Endothelial cell of umbilical vein (primary cell): ENCODE measurements around the gene ZER1. TPM values are rescaled to one million over a fixed set of nuclear protein-coding genes. Genes with fewer than 3 reads are reported as not detected.

Source experiments
- BruUV-seq: library from RNA; stranded (reverse); fragments of 400-500 nt; replicated peaks from 2 replicates; lab custom pipeline; 2021; lab: Mats Ljungman, UMichigan
- CTCF ChIA-PET: fragments of 300-600, 350-600 bp; sonication (Branson Sonifier 250); formaldehyde crosslinking; loops from one replicate; lab custom pipeline; 2021; ENCODE audit warnings: antibody characterized with exemption, inconsistent platforms; lab: Charles Lee
- POLR2A ChIA-PET: fragments of 300-600, 350-600 bp; sonication (Branson Sonifier 250); formaldehyde crosslinking; loops from one replicate; lab custom pipeline; 2021; ENCODE audit warnings: antibody characterized with exemption, inconsistent platforms; lab: Charles Lee
- DNase-seq: peaks from one replicate; pipeline ENCODE4 v3.0.0-alpha.2; 2011; ENCODE audit warnings: low read depth, low spot score
- FAIRE-seq: peaks from 2 replicates; lab custom pipeline; 2011; peaks lifted over from hg19 to GRCh38; lab: Jason Lieb, UNC
- H2AFZ ChIP-seq: 2 replicates; pipeline ENCODE4 v1.6.0; 2012; ENCODE audit warnings: low read depth, low read length, control low read depth, inconsistent platforms
- H3K27ac ChIP-seq: 2 replicates; pipeline ENCODE4 v1.5.1; 2011; ENCODE audit warnings: low read depth, mild to moderate bottlenecking, control low read depth, low read length, moderate library complexity; ENCODE audit not compliant: insufficient read depth
- H3K27me3 ChIP-seq, 2 experiments: 2 replicates each; pipeline versions ENCODE4 v1.6.0 to v1.6.1; 2011; ENCODE audit warnings: low read length in 2 of 2, mixed read lengths in 1 of 2; ENCODE audit not compliant: control insufficient read depth in 2 of 2, insufficient read depth in 2 of 2
- H3K36me3 ChIP-seq, 2 experiments: 2 replicates in 1 of 2; 3 replicates in 1 of 2; pipeline ENCODE4 v1.5.1; 2011; ENCODE audit warnings: low read length in 2 of 2, mild to moderate bottlenecking in 1 of 2, moderate library complexity in 1 of 2; ENCODE audit not compliant: control insufficient read depth in 2 of 2, insufficient read depth in 2 of 2; ENCODE audit errors: extremely low read depth in 1 of 2
- H3K4me1 ChIP-seq: 3 replicates; pipeline ENCODE4 v1.5.1; 2011; ENCODE audit warnings: mild to moderate bottlenecking, low read length; ENCODE audit not compliant: control insufficient read depth, insufficient read depth; ENCODE audit errors: extremely low read depth
- H3K4me2 ChIP-seq: 2 replicates; pipeline ENCODE4 v1.6.1; 2011; ENCODE audit warnings: low read length, control low read depth, mixed read lengths; ENCODE audit not compliant: insufficient read depth
- H3K4me3 ChIP-seq, 3 experiments: fragments of 200-600 bp in 1 of 3; sonication (generic), shearing (Covaris generic) in 1 of 3; replicated peaks in 1 of 3; 2 replicates each; pipeline ENCODE4 v1.5.1; 2011 to 2016; ENCODE audit warnings: control low read depth in 3 of 3, low read length in 3 of 3, mild to moderate bottlenecking in 2 of 3, inconsistent platforms in 1 of 3, low read depth in 1 of 3, moderate library complexity in 1 of 3; ENCODE audit not compliant: insufficient read depth in 1 of 3
- H3K79me2 ChIP-seq: 2 replicates; pipeline ENCODE4 v1.6.0; 2012; ENCODE audit warnings: low read length, inconsistent platforms; ENCODE audit not compliant: control insufficient read depth, insufficient read depth
- H3K9ac ChIP-seq: replicated peaks from 2 replicates; pipeline ENCODE3; 2011; ENCODE audit warnings: low read length, control low read depth; ENCODE audit not compliant: insufficient read depth; ENCODE audit errors: extremely low read depth
- H3K9me1 ChIP-seq: replicated peaks from 3 replicates; pipeline ENCODE4 v1.6.0; 2011; ENCODE audit warnings: mild to moderate bottlenecking, low read length; ENCODE audit not compliant: control insufficient read depth, insufficient read depth; ENCODE audit errors: extremely low read depth
- H3K9me3 ChIP-seq: replicated peaks from 2 replicates; pipeline ENCODE4 v1.5.1; 2012; ENCODE audit warnings: low read length, inconsistent platforms; ENCODE audit not compliant: control insufficient read depth, insufficient read depth
- H4K20me1 ChIP-seq: replicated peaks from 2 replicates; pipeline ENCODE3; 2011; ENCODE audit warnings: mild to moderate bottlenecking, low read length; ENCODE audit not compliant: control insufficient read depth, insufficient read depth; ENCODE audit errors: extremely low read depth
- EZH2 ChIP-seq: IDR thresholded peaks from 2 replicates; pipeline ENCODE4 v1.6.1; 2012; ENCODE audit warnings: borderline replicate concordance, low read depth, mild to moderate bottlenecking, moderate library complexity, low read length, inconsistent platforms; ENCODE audit not compliant: severe bottlenecking
- FOS ChIP-seq: IDR thresholded peaks from 2 replicates; pipeline ENCODE4 v1.6.1; 2011; ENCODE audit warnings: mild to moderate bottlenecking, low read length, moderate library complexity, borderline replicate concordance; ENCODE audit not compliant: insufficient read depth
- GATA2 ChIP-seq: IDR thresholded peaks from 2 replicates; pipeline ENCODE4 v1.7.0; 2011; ENCODE audit warnings: low read depth, mild to moderate bottlenecking, moderate library complexity, mixed read lengths, low read length; ENCODE audit not compliant: insufficient read length, insufficient read depth
- JUN ChIP-seq: IDR thresholded peaks from 2 replicates; pipeline ENCODE4 v1.6.1; 2011; ENCODE audit warnings: borderline replicate concordance, low read depth; ENCODE audit not compliant: insufficient read length, insufficient read depth
- MYC ChIP-seq: IDR thresholded peaks from one replicate; pipeline ENCODE4 v1.6.1; 2011; ENCODE audit warnings: mild to moderate bottlenecking, low read depth, low read length
- POLR2A ChIP-seq: IDR thresholded peaks from 2 replicates; pipeline ENCODE4 v1.6.1; 2012; ENCODE audit warnings: low read depth, mild to moderate bottlenecking, control low read depth, low read length
- POLR2AphosphoS5 ChIP-seq: IDR thresholded peaks from 2 replicates; pipeline ENCODE4 v1.6.1; 2012; ENCODE audit warnings: low read depth, mild to moderate bottlenecking, control low read depth, low read length, moderate library complexity; ENCODE audit not compliant: insufficient read depth
- dilution Hi-C: fragments of 300-500 bp; cut with MboI; formaldehyde crosslinking; loops from one replicate; pipeline ENCODE4 v1.15.0; 2019; ENCODE audit warnings: low sequenced_read_pairs; ENCODE audit not compliant: extremely low pct_ligation_motif_present
- intact Hi-C: fragments of 100-400 bp; cut with micrococcal nuclease; formaldehyde crosslinking; loops from one replicate; pipeline ENCODE4 v1.10.0; 2022
- polyA plus RNA-seq, 4 experiments: library from polyadenylated mRNA; depleted of rRNA in 3 of 4; stranded (reverse) in 3 of 4; unstranded in 1 of 4; fragments of >200 nt; gene quantifications; 2 replicates each; pipeline versions ENCODE4 v1.2.1 to v1.2.3, GENCODE V29; 2011 to 2012; ENCODE audit warnings: missing spikeins in 1 of 4
- total RNA-seq: library from RNA; stranded (reverse); gene quantifications from 2 replicates; pipeline ENCODE4 v1.2.3, GENCODE V29; 2021
- TF ChIP-seq, protein P1 (sequence below): IDR thresholded peaks from 2 replicates; pipeline ENCODE4 v1.6.1; 2011; ENCODE audit not compliant: insufficient read depth, insufficient read length
- TF ChIP-seq, protein P2 (sequence below), 2 donors: IDR thresholded peaks; 1 replicate in 1 of 2; 2 replicates in 1 of 2; pipeline ENCODE4 v1.5.1; 2011; ENCODE audit warnings: low read length in 2 of 2, mild to moderate bottlenecking in 2 of 2, moderate library complexity in 2 of 2, control low read depth in 1 of 2, inconsistent platforms in 1 of 2, low read depth in 1 of 2; ENCODE audit not compliant: insufficient read depth in 1 of 2; ENCODE audit errors: extremely low read depth in 1 of 2

The ZER1 gene
- total and polyA plus RNA-seq, 2 donors (not counting 3 experiments of a cell fraction or from before 2014, with no cell fraction given) = 23.0 to 29.9 TPM

DNA sequence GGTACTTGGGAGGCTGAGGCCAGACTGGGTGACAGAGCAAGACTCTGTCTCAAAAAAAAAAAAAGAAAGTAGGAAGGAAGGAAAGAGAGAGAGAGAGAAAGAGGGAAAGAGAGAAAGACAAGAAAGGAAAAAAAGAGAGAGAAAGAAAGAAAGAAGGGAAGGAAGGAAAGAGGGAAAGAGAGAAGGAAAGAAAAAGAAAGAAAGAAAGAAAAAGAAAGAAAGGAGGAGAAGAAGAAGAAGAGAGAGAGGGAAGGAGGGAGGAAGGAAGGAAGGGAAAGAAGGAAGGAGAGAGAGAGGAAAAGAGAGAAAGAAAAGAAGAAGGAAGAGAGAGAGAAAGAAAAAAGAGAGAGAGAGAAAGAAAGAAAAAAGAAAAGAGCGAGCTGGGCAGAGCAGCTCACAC, 3.1 kb upstream of the ZER1 start:
- dilution Hi-C loops = no loop called here
- Histone ChIP-seq H3K4me1 (peaks cover 7% of the 10 kb centered on the region), H3K4me3 (no peak overlapping the region), H3K4me2 (no peak overlapping the region), H3K9me1 (no peaks in the 10 kb centered on the region), H3K27me3 (no peaks in the 10 kb centered on the region), H4K20me1 (no peaks in the 10 kb centered on the region), H2AFZ (no peak overlapping the region), H3K27ac (no peak overlapping the region), H3K79me2 (no peaks in the 10 kb centered on the region), H3K36me3 (no peaks in the 10 kb centered on the region), H3K9ac (no peak overlapping the region), H3K9me3 (no peaks in the 10 kb centered on the region)
- ChIA-PET POLR2A (no interaction called here), CTCF (no interaction called here)
- FAIRE-seq = no peak
- no peak for DNase-seq
- TF ChIP-seq JUN (no peak), EZH2 (no peak), POLR2AphosphoS5 (no peak), POLR2A (no peak), FOS (no peak), MYC (no peak), GATA2 (no peak)
- TF ChIP-seq, protein P1, sequence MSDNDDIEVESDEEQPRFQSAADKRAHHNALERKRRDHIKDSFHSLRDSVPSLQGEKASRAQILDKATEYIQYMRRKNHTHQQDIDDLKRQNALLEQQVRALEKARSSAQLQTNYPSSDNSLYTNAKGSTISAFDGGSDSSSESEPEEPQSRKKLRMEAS = no peak
- TF ChIP-seq, protein P2, sequence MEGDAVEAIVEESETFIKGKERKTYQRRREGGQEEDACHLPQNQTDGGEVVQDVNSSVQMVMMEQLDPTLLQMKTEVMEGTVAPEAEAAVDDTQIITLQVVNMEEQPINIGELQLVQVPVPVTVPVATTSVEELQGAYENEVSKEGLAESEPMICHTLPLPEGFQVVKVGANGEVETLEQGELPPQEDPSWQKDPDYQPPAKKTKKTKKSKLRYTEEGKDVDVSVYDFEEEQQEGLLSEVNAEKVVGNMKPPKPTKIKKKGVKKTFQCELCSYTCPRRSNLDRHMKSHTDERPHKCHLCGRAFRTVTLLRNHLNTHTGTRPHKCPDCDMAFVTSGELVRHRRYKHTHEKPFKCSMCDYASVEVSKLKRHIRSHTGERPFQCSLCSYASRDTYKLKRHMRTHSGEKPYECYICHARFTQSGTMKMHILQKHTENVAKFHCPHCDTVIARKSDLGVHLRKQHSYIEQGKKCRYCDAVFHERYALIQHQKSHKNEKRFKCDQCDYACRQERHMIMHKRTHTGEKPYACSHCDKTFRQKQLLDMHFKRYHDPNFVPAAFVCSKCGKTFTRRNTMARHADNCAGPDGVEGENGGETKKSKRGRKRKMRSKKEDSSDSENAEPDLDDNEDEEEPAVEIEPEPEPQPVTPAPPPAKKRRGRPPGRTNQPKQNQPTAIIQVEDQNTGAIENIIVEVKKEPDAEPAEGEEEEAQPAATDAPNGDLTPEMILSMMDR (IDR thresholded peaks at IDR 0.05; ENCODE audit: extremely low read depth in 1 of 2, insufficient read depth in 1 of 2, low read depth in 1 of 2, low read length in 2 of 2) = no peak
- BruUV-seq = no TSS peak
- intact Hi-C loops = no loop called here
